OCI-LY7 (cell line): Measurements from ENCODE around the gene UPF3A. TPM values are rescaled to one million over a fixed set of nuclear protein-coding genes. Genes with fewer than 3 reads are reported as not detected.

Experiments
- BruUV-seq: library from RNA; stranded (reverse); fragments of 400-500 nt; replicated peaks from 2 replicates; lab custom pipeline; 2021; lab: Mats Ljungman, UMichigan
- CTCF ChIA-PET: fragments of 300-600 bp; sonication (Branson Sonifier 250); formaldehyde crosslinking; loops from one replicate; lab custom pipeline; 2022; ENCODE audit warnings: antibody characterized with exemption; ENCODE audit not compliant: unreplicated experiment; lab: Charles Lee
- POLR2A ChIA-PET: fragments of 300-600 bp; sonication (Branson Sonifier 250); formaldehyde crosslinking; loops from one replicate; lab custom pipeline; 2022; ENCODE audit warnings: antibody characterized with exemption; lab: Charles Lee
- DNase-seq: peaks from one replicate; pipeline ENCODE4 v3.0.0-alpha.2; 2015; ENCODE audit warnings: low spot score
- H2AFZ ChIP-seq: fragments of 200-600 bp; sonication (generic), shearing (Covaris generic); 2 replicates; pipeline ENCODE4 v1.6.1; 2014; ENCODE audit warnings: mild to moderate bottlenecking, antibody characterized with exemption, low read length, moderate library complexity
- H3K27ac ChIP-seq: fragments of 200-600 bp; sonication (generic); 2 replicates; pipeline ENCODE4 v1.5.1; 2014; ENCODE audit warnings: mixed run types, low read depth, mild to moderate bottlenecking, moderate library complexity, low read length, inconsistent platforms; ENCODE audit not compliant: poor library complexity, severe bottlenecking
- H3K36me3 ChIP-seq: fragments of 200-600 bp; sonication (generic); 2 replicates; pipeline ENCODE4 v1.6.1; 2014; ENCODE audit warnings: mild to moderate bottlenecking, antibody characterized with exemption, low read length, moderate library complexity, mixed read lengths; ENCODE audit not compliant: insufficient read depth
- H3K4me1 ChIP-seq: fragments of 200-600 bp; sonication (generic); 2 replicates; pipeline ENCODE4 v1.5.1; 2014; ENCODE audit warnings: mild to moderate bottlenecking, low read length; ENCODE audit not compliant: insufficient read depth, poor library complexity, severe bottlenecking
- H3K4me2 ChIP-seq: fragments of 200-600 bp; sonication (generic); 2 replicates; pipeline ENCODE4 v1.6.1; 2014; ENCODE audit warnings: mild to moderate bottlenecking, low read length
- H3K4me3 ChIP-seq: fragments of 200-600 bp; sonication (generic); 2 replicates; pipeline ENCODE4 v1.5.1; 2014; ENCODE audit warnings: mild to moderate bottlenecking, low read depth, low read length; ENCODE audit not compliant: poor library complexity, severe bottlenecking
- H3K79me2 ChIP-seq: fragments of 200-600 bp; sonication (generic); 2 replicates; pipeline ENCODE4 v1.6.1; 2016; ENCODE audit warnings: low read depth, mild to moderate bottlenecking, low read length, moderate library complexity, mixed read lengths; ENCODE audit not compliant: insufficient read depth
- H3K9me2 ChIP-seq: fragments of 200-600 bp; sonication (generic); 2 replicates; pipeline ENCODE4 v1.6.1; 2016; ENCODE audit warnings: mild to moderate bottlenecking, low read length, mixed read lengths; ENCODE audit not compliant: insufficient read depth
- H3K9me3 ChIP-seq: fragments of 200-600 bp; sonication (generic); 2 replicates; pipeline ENCODE4 v1.6.1; 2014; ENCODE audit warnings: mild to moderate bottlenecking, mixed run types, low read length, mixed read lengths
- H4K20me1 ChIP-seq: fragments of 200-600 bp; sonication (generic); 2 replicates; pipeline ENCODE4 v1.6.1; 2014; ENCODE audit warnings: mild to moderate bottlenecking, antibody characterized with exemption, low read length, moderate library complexity, mixed read lengths; ENCODE audit not compliant: insufficient read depth
- EZH2phosphoT487 ChIP-seq: fragments of 200-600 bp; sonication (generic); IDR thresholded peaks from 2 replicates; pipeline ENCODE4 v1.6.1; 2018; ENCODE audit warnings: low read depth, borderline replicate concordance, mild to moderate bottlenecking, mixed run types, antibody characterized with exemption, low read length, moderate library complexity, mixed read lengths
- intact Hi-C: fragments of 100-400 bp; cut with micrococcal nuclease; formaldehyde crosslinking; loops from one replicate; pipeline ENCODE4 v1.10.0; 2022; ENCODE audit not compliant: unreplicated experiment
- total RNA-seq, 2 experiments: library from RNA; depleted of rRNA in 1 of 2; stranded (reverse); fragments of >200 nt in 1 of 2; shearing (Covaris generic) in 1 of 2; gene quantifications; 2 replicates each; pipeline ENCODE4 v1.2.3, GENCODE V29; 2014 to 2022
- TF ChIP-seq, protein P1 (sequence below): fragments of 200-600 bp; sonication (generic); conservative IDR thresholded peaks from 2 replicates; pipeline ENCODE4 v1.5.1; 2014; ENCODE audit warnings: mild to moderate bottlenecking, antibody characterized with exemption, low read length, moderate library complexity, mixed read lengths

UPF3A gene
- total RNA-seq, 2 experiments from 2014 or later = 27.8 to 55.4 TPM

DNA sequence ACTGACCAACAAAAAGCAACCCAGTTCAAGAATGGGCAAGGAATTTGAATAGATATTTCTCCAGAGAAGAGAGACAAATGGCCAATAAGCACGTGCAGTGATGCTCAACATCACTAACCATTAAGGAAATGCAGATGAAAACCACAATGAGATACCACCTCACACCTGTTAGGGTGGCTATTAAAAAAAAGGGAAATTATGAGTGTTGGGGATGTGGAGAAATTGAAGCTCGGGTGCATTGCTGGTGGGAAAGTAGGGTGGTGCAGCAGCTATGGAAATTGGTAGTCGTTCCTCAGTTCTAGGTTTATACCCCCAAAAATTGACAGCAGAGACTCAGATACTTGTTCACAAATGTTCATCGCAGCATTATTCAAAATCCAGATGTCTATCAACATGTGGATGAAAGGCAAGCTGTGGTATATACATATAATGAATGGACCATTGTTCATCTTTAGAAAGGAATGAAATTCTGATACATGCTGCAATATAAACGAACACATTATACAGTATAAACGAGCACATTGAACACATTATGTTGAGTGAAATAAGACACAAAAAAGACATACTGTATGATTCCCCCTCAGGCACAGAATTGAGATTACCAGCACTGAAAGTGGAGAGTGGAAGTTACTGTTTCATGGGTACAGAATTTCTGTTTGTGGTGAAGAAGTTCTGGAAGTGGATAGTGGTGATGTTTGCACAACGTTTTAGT lies 33.8 kb downstream of the UPF3A start:
- H3K9me3 ChIP-seq = no peaks in the 10 kb centered on the region
- peak overlapping the region; percentile 98 for H3K27ac ChIP-seq
- TF ChIP-seq, protein P1, sequence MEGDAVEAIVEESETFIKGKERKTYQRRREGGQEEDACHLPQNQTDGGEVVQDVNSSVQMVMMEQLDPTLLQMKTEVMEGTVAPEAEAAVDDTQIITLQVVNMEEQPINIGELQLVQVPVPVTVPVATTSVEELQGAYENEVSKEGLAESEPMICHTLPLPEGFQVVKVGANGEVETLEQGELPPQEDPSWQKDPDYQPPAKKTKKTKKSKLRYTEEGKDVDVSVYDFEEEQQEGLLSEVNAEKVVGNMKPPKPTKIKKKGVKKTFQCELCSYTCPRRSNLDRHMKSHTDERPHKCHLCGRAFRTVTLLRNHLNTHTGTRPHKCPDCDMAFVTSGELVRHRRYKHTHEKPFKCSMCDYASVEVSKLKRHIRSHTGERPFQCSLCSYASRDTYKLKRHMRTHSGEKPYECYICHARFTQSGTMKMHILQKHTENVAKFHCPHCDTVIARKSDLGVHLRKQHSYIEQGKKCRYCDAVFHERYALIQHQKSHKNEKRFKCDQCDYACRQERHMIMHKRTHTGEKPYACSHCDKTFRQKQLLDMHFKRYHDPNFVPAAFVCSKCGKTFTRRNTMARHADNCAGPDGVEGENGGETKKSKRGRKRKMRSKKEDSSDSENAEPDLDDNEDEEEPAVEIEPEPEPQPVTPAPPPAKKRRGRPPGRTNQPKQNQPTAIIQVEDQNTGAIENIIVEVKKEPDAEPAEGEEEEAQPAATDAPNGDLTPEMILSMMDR = no peak
- no peak for TF ChIP-seq EZH2phosphoT487
- BruUV-seq = TSS peak; percentile 79
- H3K4me1 ChIP-seq = peaks cover 48% of the 10 kb centered on the region
- ChIA-PET CTCF (no interaction called here), POLR2A (interaction anchor here (0.6 to 1.0 kb wide), 3 partner anchors 19 to 27 kb away, joined by 3 to 4 read pairs (median 3); no protein-coding TSS in a partner anchor)
- H3K4me3 ChIP-seq = peak overlapping the region; percentile 91
- peaks cover 49% of the 10 kb centered on the region for H3K36me3 ChIP-seq
- DNase-seq = peak; percentile 65
- H3K9me2 ChIP-seq = no peaks in the 10 kb centered on the region
- H3K4me2 ChIP-seq = peak overlapping the region; percentile 100
- peaks cover 39% of the 10 kb centered on the region for H4K20me1 ChIP-seq
- H3K79me2 ChIP-seq = peaks cover 60% of the 10 kb centered on the region
- no peak overlapping the region for H2AFZ ChIP-seq
- intact Hi-C loops = no loop called here

- peaks cover 81% of the 10 kb centered on the region for H3K36me3 ChIP-seq
- peak overlapping the region; percentile 64 for H3K4me2 ChIP-seq
- intact Hi-C loops = no loop called here
- no peak overlapping the region for H3K27ac ChIP-seq
- DNase-seq = no peak
- no peaks in the 10 kb centered on the region for H3K9me2 ChIP-seq
- no peak overlapping the region for H3K4me3 ChIP-seq
- H3K9me3 ChIP-seq = no peaks in the 10 kb centered on the region
- TF ChIP-seq EZH2phosphoT487 = no peak
- TF ChIP-seq, protein P1 = no peak
- no peak overlapping the region for H2AFZ ChIP-seq
- POLR2A ChIA-PET = interaction anchor here (0.6 to 1.4 kb wide), 6 partner anchors 9 to 110 kb away, joined by 3 to 12 read pairs (median 4); no protein-coding TSS in a partner anchor
- CTCF ChIA-PET = interaction anchor here (0.5 kb wide), 1 partner anchor 275 kb away, joined by 3 read pairs; no protein-coding TSS in a partner anchor
- BruUV-seq = no TSS peak
- H3K4me1 ChIP-seq = peaks cover 32% of the 10 kb centered on the region
- peaks cover 88% of the 10 kb centered on the region for H3K79me2 ChIP-seq
- peaks cover 40% of the 10 kb centered on the region for H4K20me1 ChIP-seq
These were observed 37.2 kb downstream of the UPF3A start for GRCh38 chr13:114318624-114319023.

- DNase-seq = no peak
These were observed 38.1 kb downstream of the UPF3A start for GRCh38 chr13:114319441-114319913.

More at GRCh38 chr13:114319441-114319913, 38.1 kb downstream of the UPF3A start:
- Histone ChIP-seq H3K9me2 (no peaks in the 10 kb centered on the region), H3K9me3 (no peaks in the 10 kb centered on the region), H4K20me1 (peaks cover 40% of the 10 kb centered on the region), H2AFZ (no peak overlapping the region), H3K79me2 (peaks cover 94% of the 10 kb centered on the region), H3K27ac (no peak overlapping the region), H3K4me1 (peaks cover 32% of the 10 kb centered on the region), H3K4me2 (peak overlapping the region; percentile 64; the same call in 1 of the 2 replicates), H3K4me3 (no peak overlapping the region), H3K36me3 (peaks cover 90% of the 10 kb centered on the region)
- ChIA-PET POLR2A (interaction anchor here (1.4 kb wide), 1 partner anchor 8 kb away, joined by 12 read pairs; no protein-coding TSS in a partner anchor), CTCF (no interaction called here)
- TF ChIP-seq EZH2phosphoT487 = no peak
- intact Hi-C loops = no loop called here
- BruUV-seq = no TSS peak
